ENCODE results near the gene APBA1. TPM values are rescaled to one million over a fixed set of nuclear protein-coding genes. Genes with fewer than 3 reads are reported as not detected.

The APBA1 gene
- total and polyA plus RNA-seq, 2 donors (not counting 1 experiment from before 2014, with no cell fraction given), result 0.01 to 0.05 TPM

- TF ChIP-seq CTCF (IDR thresholded peaks at IDR 0.05), result no peak
- TF ChIP-seq EZH2 (IDR thresholded peaks at IDR 0.05; ENCODE audit: borderline replicate concordance, insufficient read depth, low read depth, low read length, poor library complexity, severe bottlenecking), result no peak
- 50% methylated on average over 1 of the region's 3 CpGs for WGBS (ENCODE audit: insufficient coverage)
- Histone ChIP-seq H2AFZ (ENCODE audit: insufficient read depth, low read depth, low read length, poor library complexity, severe bottlenecking) (no peak overlapping the region), H3K79me2 (ENCODE audit: control insufficient read depth, insufficient read depth, low read length) (no peaks in the 10 kb centered on the region), H3K27ac (ENCODE audit: low read length in 2 of 2) (no peak overlapping the region), H3K4me2 (replicated peaks; ENCODE audit: low read depth, low read length, poor library complexity, severe bottlenecking) (no peak overlapping the region), H4K20me1 (ENCODE audit: control insufficient read depth, insufficient read depth, low read length, poor library complexity, severe bottlenecking) (no peaks in the 10 kb centered on the region), H3K27me3 (replicated peaks in 1 of 4; ENCODE audit: control extremely low read depth in 1 of 4, control insufficient read depth in 3 of 4, insufficient read depth in 4 of 4, low read length in 3 of 4) (no peaks in the 10 kb centered on the region), H3K36me3 (replicated peaks in 1 of 2; ENCODE audit: control extremely low read depth in 1 of 2, control insufficient read depth in 1 of 2, extremely low read depth in 1 of 2, insufficient read depth in 2 of 2, low read length in 1 of 2) (no peaks in the 10 kb centered on the region), H3K4me3 (ENCODE audit: control extremely low read depth in 1 of 5, extremely low read depth in 1 of 5, insufficient read depth in 1 of 5, low read depth in 2 of 5, low read length in 4 of 5) (no peak overlapping the region), H3K9me3 (ENCODE audit: control extremely low read depth in 1 of 3, control insufficient read depth in 2 of 3, insufficient read depth in 1 of 3, low read length in 2 of 3) (peaks cover 0 to 10% (median 0%) of the 10 kb centered on the region in 3 donors), H3K9ac (ENCODE audit: low read length) (no peak overlapping the region), H3K4me1 (ENCODE audit: control insufficient read depth in 2 of 2, insufficient read depth in 2 of 2, low read length in 2 of 2) (no peaks in the 10 kb centered on the region)
- Mint-ChIP-seq H3K27ac (no peak overlapping the region), H3K4me3 (no peak overlapping the region), H3K9me3 (ENCODE audit: insufficient read depth) (no peaks in the 10 kb centered on the region), H3K4me1 (no peaks in the 10 kb centered on the region), H3K27me3 (peaks cover under 1% of the 10 kb centered on the region)
- intact Hi-C loops (cut with micrococcal nuclease), result no loop called here
- ATAC-seq (ENCODE audit: low read depth) (no peak), DNase-seq (no peak)
- ChIA-PET CTCF (no interaction called here), POLR2A (no interaction called here)
These were observed 158.9 kb downstream of the APBA1 start for GRCh38 chr9:69513141-69513820.

GRCh38 chr9:69504058-69504457, 168.1 kb downstream of the APBA1 start:
- Histone ChIP-seq H3K79me2 (ENCODE audit: control insufficient read depth, insufficient read depth, low read length) (no peaks in the 10 kb centered on the region), H3K4me2 (replicated peaks; ENCODE audit: low read depth, low read length, poor library complexity, severe bottlenecking) (no peak overlapping the region), H3K27me3 (replicated peaks in 1 of 4; ENCODE audit: control extremely low read depth in 1 of 4, control insufficient read depth in 3 of 4, insufficient read depth in 4 of 4, low read length in 3 of 4) (no peaks in the 10 kb centered on the region), H3K27ac (ENCODE audit: low read length in 2 of 2) (no peak overlapping the region), H3K9ac (ENCODE audit: low read length) (no peak overlapping the region), H3K36me3 (replicated peaks in 1 of 2; ENCODE audit: control extremely low read depth in 1 of 2, control insufficient read depth in 1 of 2, extremely low read depth in 1 of 2, insufficient read depth in 2 of 2, low read length in 1 of 2) (no peaks in the 10 kb centered on the region), H2AFZ (ENCODE audit: insufficient read depth, low read depth, low read length, poor library complexity, severe bottlenecking) (no peak overlapping the region), H3K9me3 (ENCODE audit: control extremely low read depth in 1 of 3, control insufficient read depth in 2 of 3, insufficient read depth in 1 of 3, low read length in 2 of 3) (no peaks in the 10 kb centered on the region), H3K4me1 (ENCODE audit: control insufficient read depth in 2 of 2, insufficient read depth in 2 of 2, low read length in 2 of 2) (no peaks in the 10 kb centered on the region), H3K4me3 (ENCODE audit: control extremely low read depth in 1 of 5, extremely low read depth in 1 of 5, insufficient read depth in 1 of 5, low read depth in 2 of 5, low read length in 4 of 5) (no peak overlapping the region), H4K20me1 (ENCODE audit: control insufficient read depth, insufficient read depth, low read length, poor library complexity, severe bottlenecking) (no peaks in the 10 kb centered on the region)
- ChIA-PET POLR2A (no interaction called here), CTCF (no interaction called here)
- TF ChIP-seq CTCF (IDR thresholded peaks at IDR 0.05) (no peak), EZH2 (IDR thresholded peaks at IDR 0.05; ENCODE audit: borderline replicate concordance, insufficient read depth, low read depth, low read length, poor library complexity, severe bottlenecking) (no peak)
- Mint-ChIP-seq H3K27me3 (no peaks in the 10 kb centered on the region), H3K4me3 (no peak overlapping the region), H3K9me3 (ENCODE audit: insufficient read depth) (no peaks in the 10 kb centered on the region), H3K4me1 (no peaks in the 10 kb centered on the region), H3K27ac (no peak overlapping the region)
- intact Hi-C loops (cut with micrococcal nuclease), result no loop called here
- DNase-seq (no peak), ATAC-seq (ENCODE audit: low read depth) (no peak)
- WGBS (ENCODE audit: insufficient coverage), result no CpG with 5 or more reads among the region's 1 CpG

Measured in B cell (primary cell).